H9 (cell line): ENCODE measurements around the gene BMP7. TPM values are rescaled to one million over a fixed set of nuclear protein-coding genes. Genes with fewer than 3 reads are reported as not detected.
A peak's percentile ranks its signal among the peaks of the same experiment; 100 is the strongest.

Experiments used
- DNase-seq: peaks from one replicate; pipeline ENCODE4 v3.0.0-alpha.2; 2017
- H2AFZ ChIP-seq: one replicate; pipeline ENCODE4 v1.6.1; 2013; ENCODE audit warnings: mild to moderate bottlenecking, low read length, control low read depth, moderate library complexity
- H2AK5ac ChIP-seq: 2 replicates; pipeline ENCODE4 v1.6.1; 2013; ENCODE audit warnings: low read length, control low read depth, mixed read lengths; ENCODE audit not compliant: insufficient read length
- H2BK120ac ChIP-seq: one replicate; pipeline ENCODE4 v1.6.1; 2013; ENCODE audit warnings: low read depth, mild to moderate bottlenecking, low read length, control low read depth, inconsistent platforms; ENCODE audit not compliant: poor library complexity, severe bottlenecking
- H2BK12ac ChIP-seq: 2 replicates; pipeline ENCODE4 v1.6.1; 2013; ENCODE audit warnings: low read length, control low read depth, mixed read lengths, low read depth; ENCODE audit not compliant: insufficient read length
- H2BK15ac ChIP-seq: 2 replicates; pipeline ENCODE4 v1.6.1; 2013; ENCODE audit warnings: low read depth, low read length, control low read depth
- H2BK20ac ChIP-seq: one replicate; pipeline ENCODE4 v1.6.1; 2013; ENCODE audit warnings: low read depth, mild to moderate bottlenecking, low read length, control low read depth, inconsistent platforms; ENCODE audit not compliant: poor library complexity, severe bottlenecking
- H2BK5ac ChIP-seq: 2 replicates; pipeline ENCODE4 v1.6.1; 2013; ENCODE audit warnings: low read length, control low read depth, mixed read lengths; ENCODE audit not compliant: insufficient read length
- H3K14ac ChIP-seq: 2 replicates; pipeline ENCODE4 v1.6.1; 2013; ENCODE audit warnings: low read length, control low read depth; ENCODE audit not compliant: insufficient read depth
- H3K18ac ChIP-seq: 2 replicates; pipeline ENCODE4 v1.6.1; 2013; ENCODE audit warnings: low read depth, mild to moderate bottlenecking, mixed read lengths, low read length, control low read depth; ENCODE audit not compliant: insufficient read length
- H3K23ac ChIP-seq: 2 replicates; pipeline ENCODE4 v1.6.1; 2013; ENCODE audit warnings: low read length, control low read depth, mixed read lengths, low read depth; ENCODE audit not compliant: insufficient read length
- H3K23me2 ChIP-seq: 2 replicates; pipeline ENCODE4 v1.6.1; 2013; ENCODE audit warnings: low read depth, mild to moderate bottlenecking, mixed read lengths, low read length, control low read depth; ENCODE audit not compliant: insufficient read length, poor library complexity, severe bottlenecking
- H3K27ac ChIP-seq: 2 replicates; pipeline ENCODE4 v1.5.1; 2013; ENCODE audit warnings: low read length, control low read depth, mixed read lengths, low read depth; ENCODE audit not compliant: insufficient read length
- H3K27me3 ChIP-seq: 2 replicates; pipeline ENCODE4 v1.6.1; 2013; ENCODE audit warnings: low read length, control low read depth, inconsistent platforms; ENCODE audit not compliant: insufficient read depth
- H3K4ac ChIP-seq: 2 replicates; pipeline ENCODE4 v1.6.1; 2013; ENCODE audit warnings: low read depth, mild to moderate bottlenecking, control low read depth, inconsistent platforms, low read length, moderate library complexity
- H3K4me1 ChIP-seq: 2 replicates; pipeline ENCODE4 v1.6.1; 2013; ENCODE audit warnings: low read length, control low read depth, inconsistent platforms; ENCODE audit not compliant: insufficient read depth
- H3K4me2 ChIP-seq: 2 replicates; pipeline ENCODE4 v1.6.1; 2013; ENCODE audit warnings: low read length, control low read depth, mixed read lengths; ENCODE audit not compliant: insufficient read length, insufficient read depth
- H3K56ac ChIP-seq: 2 replicates; pipeline ENCODE4 v1.6.1; 2013; ENCODE audit warnings: low read depth, mild to moderate bottlenecking, mixed read lengths, low read length, control low read depth; ENCODE audit not compliant: insufficient read length
- H3K79me1 ChIP-seq: 2 replicates; pipeline ENCODE4 v1.6.1; 2013; ENCODE audit warnings: low read depth, mild to moderate bottlenecking, moderate library complexity, low read length, control low read depth, inconsistent platforms; ENCODE audit not compliant: insufficient read depth, poor library complexity, severe bottlenecking
- H3K79me2 ChIP-seq: 2 replicates; pipeline ENCODE4 v1.6.1; 2013; ENCODE audit warnings: low read length, control low read depth, inconsistent platforms; ENCODE audit not compliant: insufficient read depth
- H3K9ac ChIP-seq: 2 replicates; pipeline ENCODE4 v1.6.1; 2013; ENCODE audit warnings: low read length, control low read depth, mixed read lengths; ENCODE audit not compliant: insufficient read length; ENCODE audit errors: extremely low read depth
- H3K9me3 ChIP-seq: one replicate; pipeline ENCODE4 v1.6.1; 2013; ENCODE audit warnings: low read depth, low read length, inconsistent platforms; ENCODE audit not compliant: control insufficient read depth
- H3T11ph ChIP-seq: one replicate; pipeline ENCODE4 v1.6.1; 2013; ENCODE audit warnings: mild to moderate bottlenecking, low read length, control low read depth, inconsistent platforms
- H4K20me1 ChIP-seq: one replicate; pipeline ENCODE4 v1.6.1; 2013; ENCODE audit not compliant: control insufficient read depth, insufficient read length, insufficient read depth
- H4K5ac ChIP-seq: 2 replicates; pipeline ENCODE4 v1.6.1; 2013; ENCODE audit warnings: low read depth, mild to moderate bottlenecking, mixed read lengths, low read length, control low read depth; ENCODE audit not compliant: insufficient read length
- H4K8ac ChIP-seq: replicated peaks from 2 replicates; pipeline ENCODE4 v1.6.1; 2013; ENCODE audit warnings: low read length, control low read depth, mixed read lengths, low read depth; ENCODE audit not compliant: insufficient read length
- H4K91ac ChIP-seq: 2 replicates; pipeline ENCODE4 v1.6.1; 2013; ENCODE audit warnings: low read depth, mild to moderate bottlenecking, moderate library complexity, mixed read lengths, low read length, control low read depth; ENCODE audit not compliant: insufficient read length
- H3K27ac Mint-ChIP-seq, 3 experiments: 2 replicates in 2 of 3; 3 replicates in 1 of 3; pipeline ENCODE4 v1.8.0; 2020 to 2021; ENCODE audit warnings: mixed read lengths in 3 of 3, mild to moderate bottlenecking in 1 of 3, moderate library complexity in 1 of 3
- H3K27me3 Mint-ChIP-seq: 2 replicates; pipeline ENCODE4 v1.8.0; 2021; ENCODE audit warnings: low read depth, mild to moderate bottlenecking, moderate library complexity, mixed read lengths
- H3K36me3 Mint-ChIP-seq, 3 experiments: 2 replicates in 2 of 3; 3 replicates in 1 of 3; pipeline ENCODE4 v1.8.0; 2020 to 2021; ENCODE audit warnings: low read depth in 3 of 3, mixed read lengths in 3 of 3; ENCODE audit not compliant: insufficient read depth in 1 of 3
- H3K4me1 Mint-ChIP-seq, 2 experiments: 2 replicates each; pipeline ENCODE4 v1.8.0; 2020; ENCODE audit warnings: mixed read lengths in 2 of 2
- H3K4me3 Mint-ChIP-seq, 2 experiments: 2 replicates in 1 of 2; 3 replicates in 1 of 2; pipeline ENCODE4 v1.8.0; 2020 to 2021; ENCODE audit warnings: mild to moderate bottlenecking in 2 of 2, mixed read lengths in 2 of 2, moderate library complexity in 1 of 2
- H3K9me3 Mint-ChIP-seq, 2 experiments: 2 replicates in 1 of 2; 3 replicates in 1 of 2; pipeline ENCODE4 v1.8.0; 2020; ENCODE audit warnings: mild to moderate bottlenecking in 2 of 2, mixed read lengths in 2 of 2, moderate library complexity in 1 of 2
- CTCF ChIP-seq: fragments of 200-600 bp; sonication (generic); conservative IDR thresholded peaks from 3 replicates; pipeline ENCODE4 v1.8.0; 2021; ENCODE audit warnings: antibody characterized with exemption, mild to moderate bottlenecking
- WGBS: extraction: QIAGEN DNeasy Blood & Tissue Kit; methylation state at CpG from one replicate; pipeline ENCODE4 v1.1.7; 2013; ENCODE audit warnings: missing lambda C conversion rate, low lambda C conversion rate, mixed read lengths; ENCODE audit not compliant: insufficient read length; ENCODE audit errors: extremely low coverage; 5-methylcytosine and 5-hydroxymethylcytosine counted together
- total RNA-seq: library from RNA; stranded (reverse); gene quantifications from 2 replicates; pipeline ENCODE4 v1.2.1, GENCODE V29; 2021

BMP7 gene
- total RNA-seq, 1 experiment from 2014 or later, result 17.7 TPM

GRCh38 chr20:57251949-57252348, 14.5 kb downstream of the BMP7 start:
- Histone ChIP-seq H3K9me3 (no peaks in the 10 kb centered on the region), H3K14ac (no peak overlapping the region), H3K27ac (no peak overlapping the region), H4K20me1 (no peaks in the 10 kb centered on the region), H3K23me2 (no peaks in the 10 kb centered on the region), H3K4ac (no peak overlapping the region), H3K4me1 (peaks cover 3% of the 10 kb centered on the region), H2BK20ac (no peak overlapping the region), H4K91ac (no peak overlapping the region), H4K8ac (no peak overlapping the region), H3K79me2 (no peaks in the 10 kb centered on the region), H3K23ac (no peak overlapping the region), H3K79me1 (no peaks in the 10 kb centered on the region), H2AFZ (no peak overlapping the region), H2AK5ac (no peak overlapping the region), H3K18ac (no peak overlapping the region), H3T11ph (no peak overlapping the region), H3K27me3 (no peaks in the 10 kb centered on the region; the same call in 1 of the 2 replicates), H2BK5ac (no peak overlapping the region), H4K5ac (no peak overlapping the region), H2BK15ac (no peak overlapping the region), H3K4me2 (no peak overlapping the region), H3K9ac (no peak overlapping the region), H2BK120ac (no peak overlapping the region), H3K56ac (no peak overlapping the region), H2BK12ac (no peak overlapping the region)
- peak overlapping the region in 1 of 3 experiments; percentile 28; a peak in 1 of 7 replicates for H3K27ac Mint-ChIP-seq
- DNase-seq, result no peak
- no CpG with 5 or more reads among the region's 9 CpGs for WGBS
- H3K36me3 Mint-ChIP-seq, result peaks cover 0 to 6% (median 5%) of the 10 kb centered on the region in 3 experiments; a peak in 4 of 7 replicates
- peaks cover 0 to 3% of the 10 kb centered on the region in 2 experiments; a peak in 3 of 5 replicates for H3K9me3 Mint-ChIP-seq
- TF ChIP-seq CTCF, result no peak
- H3K27me3 Mint-ChIP-seq, result no peaks in the 10 kb centered on the region; the same call in 1 of the 2 replicates
- H3K4me1 Mint-ChIP-seq, result peaks cover 32 to 34% of the 10 kb centered on the region in 2 experiments
- H3K4me3 Mint-ChIP-seq, result 0 out of 5 replicates have a peak overlapping the region, but pooled peaks of 1 of the 2 experiments have one; percentile 23
